Glomerular visceral epithelial cell (primary cell): ENCODE measurements around the gene GRIK4.

Source experiments
- DNase-seq: peaks from one replicate; pipeline ENCODE4 v3.0.0-alpha.2; 2016; ENCODE audit errors: extremely low spot score

The GRIK4 gene

GRCh38 chr11:120547811-120548681, 36.5 kb downstream of the GRIK4 start:
- peak; percentile 95 for DNase-seq

- DNase-seq: peak; percentile 30
These were observed 37.2 kb downstream of the GRIK4 start for GRCh38 chr11:120548682-120549209.

DNA sequence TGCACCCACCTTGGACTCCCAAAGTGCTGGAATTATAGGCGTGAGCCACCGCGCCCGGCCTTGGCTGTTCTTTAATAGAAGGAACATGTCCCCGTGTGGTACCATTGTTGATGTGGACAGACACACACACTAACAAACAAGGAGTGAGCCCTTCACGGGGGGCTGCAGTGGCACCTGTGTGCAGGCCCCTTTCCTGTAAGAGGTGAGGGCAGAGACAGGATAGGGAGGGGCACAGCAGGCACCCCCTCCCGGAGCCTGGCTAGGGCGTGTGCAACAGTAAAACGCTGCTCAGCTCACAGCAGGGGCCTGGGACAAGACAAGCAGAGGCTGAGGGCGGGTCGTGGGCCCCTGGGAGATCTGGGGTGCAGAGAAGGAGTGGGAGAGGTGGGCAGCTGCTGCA, 37.8 kb downstream of the GRIK4 start:
- DNase-seq: no peak

DNA sequence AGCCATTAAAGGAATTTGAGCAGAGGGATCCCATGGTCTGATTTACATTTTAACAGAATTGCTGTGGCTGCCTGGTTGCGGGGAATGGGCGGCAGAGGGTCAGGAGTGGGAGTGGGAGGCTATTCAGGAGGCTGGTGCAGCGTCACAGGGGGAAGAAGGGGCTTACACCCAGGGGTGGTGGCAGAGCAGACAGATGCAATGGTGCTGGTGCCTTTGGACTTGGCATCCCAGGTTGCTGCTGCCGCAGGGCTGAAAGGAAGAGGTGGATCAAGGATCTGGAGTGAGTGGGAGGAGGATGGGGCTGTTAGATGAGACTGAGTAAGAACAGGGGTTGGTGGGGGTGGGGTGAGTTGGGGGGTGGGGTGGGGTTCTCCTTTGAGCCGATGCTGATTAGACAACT, 38.5 kb downstream of the GRIK4 start:
- no peak for DNase-seq

DNA sequence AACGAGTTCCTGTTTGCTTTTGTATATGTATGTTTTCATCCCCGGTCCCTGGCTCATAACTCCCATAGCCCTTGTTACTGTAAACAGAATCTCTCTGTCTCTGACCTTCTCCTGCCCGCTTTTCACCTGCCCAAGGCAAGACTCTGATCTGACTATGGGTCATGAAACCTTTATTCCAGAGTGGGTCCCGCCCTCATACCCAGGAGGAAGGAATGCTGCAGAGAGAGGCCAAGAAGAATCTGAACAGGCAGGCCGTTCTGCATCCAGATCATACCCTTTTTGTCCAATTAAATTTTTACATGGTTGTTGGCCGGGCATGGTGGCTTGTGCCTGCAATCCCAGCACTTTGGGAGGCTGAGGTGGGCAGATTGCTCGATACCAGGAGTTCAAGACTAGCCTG, 39.6 kb downstream of the GRIK4 start:
- DNase-seq: no peak

DNA sequence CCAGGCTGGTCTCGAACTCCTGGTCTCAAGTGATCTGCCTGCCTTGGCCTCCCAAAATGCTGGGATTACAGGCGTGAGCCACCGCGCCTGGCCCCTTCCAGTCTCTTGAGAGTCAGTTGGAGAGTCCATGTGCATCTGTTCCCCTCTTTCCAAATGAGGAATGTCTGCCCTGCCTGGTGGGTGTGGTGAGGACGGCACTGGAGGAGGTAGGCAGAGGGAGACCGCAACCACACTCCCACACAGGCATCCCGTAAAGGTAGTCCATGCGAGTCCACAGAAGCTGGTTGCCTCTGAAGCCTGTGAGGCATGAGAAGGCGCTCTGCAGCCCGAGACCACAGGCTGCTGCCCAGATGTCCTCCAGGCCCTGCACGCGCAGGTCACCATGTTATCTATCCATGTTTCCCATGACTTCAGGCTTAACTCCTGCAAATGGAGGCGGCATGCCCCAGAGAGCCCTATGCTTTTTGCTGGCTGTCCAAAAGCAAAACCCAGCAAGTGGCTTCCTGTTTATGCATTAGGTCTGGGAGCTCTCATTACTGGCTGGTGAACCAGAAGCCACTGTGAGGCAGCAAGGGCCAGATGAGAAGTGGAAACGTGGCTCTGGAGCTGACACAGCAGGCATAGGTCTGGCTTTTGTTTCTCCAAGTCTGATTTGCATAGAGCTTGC, 43.4 kb downstream of the GRIK4 start:
- no peak for DNase-seq

- no peak for DNase-seq
These were observed 43.9 kb downstream of the GRIK4 start for GRCh38 chr11:120555433-120555773.

GRCh38 chr11:120556797-120557196, 45.2 kb downstream of the GRIK4 start:
- DNase-seq: no peak

DNA sequence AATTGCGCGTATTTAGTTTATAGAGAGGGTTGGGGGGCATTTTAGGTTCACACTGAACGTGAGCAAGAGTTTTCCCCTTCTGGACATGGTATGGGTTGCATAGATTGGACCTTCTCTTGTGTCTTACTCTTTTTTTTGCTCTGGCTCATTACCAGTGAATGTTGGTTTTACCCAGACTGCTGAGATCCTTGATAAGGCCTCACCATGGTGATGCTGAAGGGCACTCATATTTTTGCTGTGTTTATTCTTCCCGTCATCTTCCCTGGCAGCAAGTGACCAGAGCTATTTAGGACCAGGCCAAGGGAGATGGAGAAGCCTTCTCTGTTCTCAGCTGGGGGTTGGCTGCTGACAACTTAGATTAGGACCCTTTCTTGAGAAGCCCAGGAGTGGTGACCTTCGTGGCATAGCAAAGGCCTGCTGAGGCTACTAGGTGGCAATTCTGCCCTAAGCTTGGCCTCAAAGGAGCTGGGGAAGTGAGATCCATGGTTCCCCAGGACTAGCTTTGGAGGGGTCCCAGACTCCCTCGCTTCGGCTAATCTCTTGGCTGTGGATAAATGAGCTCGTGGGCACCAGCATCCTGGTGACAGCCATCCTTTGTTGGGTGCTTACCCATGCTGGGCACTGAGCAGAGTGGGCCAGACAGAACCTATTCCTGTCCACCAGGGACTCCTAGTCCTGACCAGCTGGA, 47.3 kb downstream of the GRIK4 start:
- DNase-seq: no peak

DNA sequence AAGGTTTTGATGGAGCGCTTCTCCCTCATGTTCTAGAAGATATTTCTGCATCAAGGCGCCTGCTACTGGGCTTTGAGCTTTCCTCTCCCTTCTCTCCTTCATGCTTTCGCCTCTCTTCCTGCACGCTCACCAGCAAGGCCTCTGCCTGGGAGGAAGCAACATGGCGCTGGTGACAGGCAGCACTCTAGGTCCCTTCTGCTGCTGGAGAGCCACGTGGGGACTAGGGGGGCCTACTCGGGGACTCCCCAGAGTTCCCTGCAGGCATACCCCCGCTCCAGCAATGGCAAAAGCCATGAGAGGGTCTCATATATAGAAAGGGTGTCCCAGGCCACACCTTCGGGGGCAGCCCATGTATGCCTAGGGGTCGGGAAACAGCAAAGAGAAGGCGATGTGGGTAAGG, 49.7 kb downstream of the GRIK4 start:
- no peak for DNase-seq

DNA sequence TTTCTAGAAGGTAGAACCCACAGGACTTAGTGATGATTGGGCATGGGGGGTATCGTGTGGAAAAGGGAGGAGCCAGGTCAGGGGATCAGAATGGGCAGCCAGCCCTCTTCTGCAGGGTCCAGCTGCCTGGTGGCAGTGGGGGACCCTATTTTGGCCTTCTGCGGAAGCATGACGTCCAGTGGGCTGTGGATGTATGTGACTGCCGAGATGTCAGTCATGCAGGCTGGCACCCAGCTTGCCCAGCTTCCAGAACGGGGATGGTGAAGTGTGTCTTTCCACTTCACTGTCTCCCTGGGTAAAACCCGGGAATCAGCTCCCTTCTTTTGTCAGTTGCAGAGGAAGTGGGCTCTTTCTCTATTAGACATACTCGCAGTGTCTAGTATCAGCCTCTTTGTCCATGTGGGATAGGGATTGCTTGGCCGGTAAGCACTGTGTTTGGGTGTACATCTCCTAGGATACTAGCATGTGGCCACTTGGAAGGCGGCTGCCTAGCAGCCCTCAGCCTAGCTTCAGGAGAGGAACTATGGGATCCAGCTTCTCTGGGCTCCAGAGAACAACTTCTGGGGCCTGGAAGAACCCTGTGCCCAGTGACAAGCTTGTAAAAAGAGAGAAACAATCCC, 51.4 kb downstream of the GRIK4 start:
- no peak for DNase-seq

- DNase-seq: no peak
These were observed 52.4 kb downstream of the GRIK4 start for GRCh38 chr11:120563703-120564572.

DNA sequence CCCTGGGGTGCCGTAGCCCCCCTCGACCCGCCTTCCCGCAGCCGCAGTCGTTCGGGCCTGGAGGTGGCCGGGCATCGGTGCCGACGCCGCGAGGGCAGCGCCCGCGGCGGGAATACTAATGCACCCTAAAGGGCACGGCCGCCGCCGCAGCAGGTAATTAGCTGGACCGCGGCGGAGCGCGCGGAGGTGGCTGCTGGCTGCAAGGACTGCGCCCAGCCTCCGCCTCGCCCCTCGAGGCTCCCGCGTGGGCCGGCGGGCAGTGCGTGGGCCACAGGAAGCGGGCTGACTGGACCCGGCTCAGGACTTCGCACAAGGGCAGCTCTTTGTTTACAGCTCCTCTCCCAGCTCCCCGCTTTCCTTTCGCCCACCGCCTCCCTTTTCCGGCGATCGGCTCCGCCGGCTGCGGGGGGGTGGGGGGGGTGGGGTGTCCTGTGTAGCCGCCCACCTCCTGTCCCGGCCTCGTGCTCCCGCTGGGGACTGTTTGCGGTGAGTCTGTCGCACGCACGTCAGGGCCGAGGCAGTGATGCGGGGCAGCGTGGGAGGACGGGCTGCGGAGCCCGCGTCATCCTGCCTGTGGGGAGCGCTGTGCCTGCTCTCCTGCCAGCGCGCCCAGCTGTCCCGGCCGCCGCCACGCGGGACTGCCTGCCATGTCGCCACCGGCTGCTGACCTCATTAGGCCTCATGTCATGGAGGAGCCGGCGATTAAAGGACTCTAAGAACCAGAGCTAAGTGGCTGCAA, 53.2 kb downstream of the GRIK4 start:
- DNase-seq: peak; percentile 63

GRCh38 chr11:120565466-120566155, 54.1 kb downstream of the GRIK4 start:
- no peak for DNase-seq

DNA sequence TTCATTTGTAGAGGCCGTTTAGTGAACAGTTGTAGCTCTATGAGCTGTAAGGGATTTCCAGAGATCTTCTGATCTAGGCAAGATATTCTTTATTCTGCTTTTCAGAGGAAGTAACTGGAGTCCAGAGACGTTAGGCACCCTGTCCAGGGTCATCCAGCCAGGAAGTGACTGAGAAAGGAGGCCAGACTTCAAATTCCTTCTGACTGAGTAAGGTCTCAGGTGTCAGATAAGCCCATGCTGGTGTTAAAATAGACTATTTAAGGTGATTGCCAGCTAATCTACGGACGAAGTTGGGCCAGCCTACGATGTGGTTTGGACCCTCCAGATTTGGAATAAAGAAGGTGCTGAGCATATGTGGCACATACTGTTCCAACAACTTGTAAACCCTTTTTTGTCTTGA, 54.6 kb downstream of the GRIK4 start:
- peak; percentile 41 for DNase-seq

DNA sequence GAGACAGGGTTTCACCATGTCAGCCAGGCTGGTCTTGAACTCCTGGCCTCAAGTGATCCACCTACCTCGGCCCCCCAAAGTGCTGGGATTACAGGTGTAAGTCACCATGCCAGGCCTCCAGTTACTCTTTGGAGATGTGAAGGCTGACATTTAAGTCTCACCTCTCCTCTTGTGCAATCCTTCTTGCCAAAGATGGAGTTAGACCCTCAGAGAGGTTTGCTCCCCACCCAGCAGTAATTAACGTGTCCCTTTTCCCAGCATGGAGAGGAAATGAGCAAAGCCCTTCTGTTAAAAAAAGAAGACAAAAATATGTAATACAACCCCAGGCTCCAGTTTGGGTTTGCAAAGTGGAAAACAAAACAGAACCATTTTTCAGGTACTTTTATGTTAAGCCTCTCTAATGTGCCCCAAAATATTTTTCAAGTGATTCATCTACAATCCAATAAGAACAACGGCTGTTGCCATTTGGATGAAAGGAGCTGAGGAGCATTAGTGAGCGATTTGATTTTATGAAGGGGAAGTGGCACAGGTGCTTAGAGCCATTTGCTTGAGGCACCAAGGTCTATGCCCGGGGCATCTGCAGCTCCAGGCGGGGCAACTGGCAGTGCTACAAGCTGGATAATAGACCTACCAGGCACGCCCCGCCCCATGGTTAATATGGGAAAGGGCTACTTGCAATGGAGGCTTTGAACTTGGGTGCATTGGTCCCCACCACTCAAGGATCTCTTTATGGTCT, 57.2 kb downstream of the GRIK4 start:
- no peak for DNase-seq

DNA sequence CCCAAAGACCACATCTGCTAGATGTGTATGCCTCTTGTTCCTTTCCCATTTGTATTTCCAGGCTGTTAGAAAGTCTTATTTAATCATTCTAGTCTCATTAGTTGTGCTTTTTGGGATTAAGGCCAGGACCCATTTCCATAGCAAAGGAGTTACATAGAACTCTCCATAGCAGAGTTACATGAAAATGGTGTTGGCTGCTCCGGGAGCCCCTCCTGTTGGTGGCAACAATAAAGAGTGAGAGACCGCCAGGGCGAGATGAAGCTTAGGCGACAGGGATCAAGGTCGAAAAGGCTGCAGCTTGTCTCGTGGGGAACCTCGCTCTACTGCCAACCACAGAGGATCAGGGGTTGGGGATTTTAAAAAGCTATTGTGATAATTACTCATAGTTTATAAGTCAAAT, 58.3 kb downstream of the GRIK4 start:
- DNase-seq: no peak

DNA sequence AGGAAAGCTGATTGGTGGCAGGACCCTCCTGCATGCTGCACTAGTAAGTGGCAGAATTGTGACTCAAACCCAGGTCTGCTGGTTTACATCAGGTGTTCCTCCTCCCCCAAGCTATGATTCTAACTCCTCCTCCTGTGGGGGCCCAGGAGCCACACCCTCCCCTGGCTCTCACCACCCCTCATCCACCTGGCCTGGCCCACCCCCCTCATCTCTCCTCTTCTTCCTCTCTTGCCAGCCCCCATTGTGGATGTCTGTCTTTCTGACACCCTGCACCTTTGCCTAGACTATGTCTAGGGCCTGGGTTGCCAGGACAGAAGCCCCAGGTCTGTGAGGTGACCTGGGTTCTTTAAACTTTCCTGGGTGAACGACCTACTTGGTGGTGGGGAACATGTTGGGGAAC, 59.9 kb downstream of the GRIK4 start:
- no peak for DNase-seq

- no peak for DNase-seq
These were observed 62.3 kb downstream of the GRIK4 start for GRCh38 chr11:120573756-120574354.
